Measurements from ENCODE around the gene LRRC27.
"Not testable (repeated sequence)": the region's sequence is repeated elsewhere in the genome, so short reads cannot be mapped to it uniquely, and the experiment has no call there.

GRCh38 chr10:132295481-132295880 is 36.5 kb upstream of the LRRC27 start:
- TF ChIP-seq CTCF, EP300 (IDR thresholded peaks at IDR 0.05): not testable (repeated sequence)
